Left ventricle myocardium inferior (tissue), 1 donor: Measurements from ENCODE around the gene LILRB3. TPM values are rescaled to one million over a fixed set of nuclear protein-coding genes. Genes with fewer than 3 reads are reported as not detected.
"Not testable (repeated sequence)": the region's sequence is repeated elsewhere in the genome, so short reads cannot be mapped to it uniquely, and the experiment has no call there.

Experiments used
- DNase-seq: peaks from one replicate; pipeline ENCODE4 v3.0.0-alpha.2; 2020
- H3K27ac ChIP-seq: fragments of 200-600 bp; replicated peaks from 2 replicates; pipeline ENCODE4 v1.8.0; 2021
- H3K27me3 ChIP-seq: fragments of 200-600 bp; 2 replicates; pipeline ENCODE4 v1.8.0; 2021; ENCODE audit warnings: low read depth
- H3K36me3 ChIP-seq: fragments of 200-600 bp; 2 replicates; pipeline ENCODE4 v1.8.0; 2021
- H3K4me1 ChIP-seq: fragments of 200-600 bp; 2 replicates; pipeline ENCODE4 v1.8.0; 2021
- H3K4me3 ChIP-seq: fragments of 200-600 bp; 2 replicates; pipeline ENCODE4 v1.8.0; 2021; ENCODE audit warnings: mild to moderate bottlenecking, moderate library complexity
- H3K9me3 ChIP-seq: fragments of 200-600 bp; replicated peaks from 2 replicates; pipeline ENCODE4 v1.8.0; 2021
- CTCF ChIP-seq: fragments of 200-600 bp; IDR thresholded peaks from 2 replicates; pipeline ENCODE4 v1.8.0; 2021; ENCODE audit warnings: antibody characterized with exemption, mild to moderate bottlenecking, borderline replicate concordance
- intact Hi-C: fragments of 100-400 bp; cut with micrococcal nuclease; formaldehyde crosslinking; loops from one replicate; pipeline ENCODE4 v1.11.0; 2022
- total RNA-seq: library from RNA; stranded (reverse); fragmentation: NEBNext Ultra II Directional; extraction: Animal tissue kit (Norgen Biotek cat#: 25700); gene quantifications from one replicate; pipeline ENCODE4 v1.2.1, GENCODE V29; 2021
- donor health status: DM: no; HTN: yes; CAD: no; lungs with severe emphysema.

The LILRB3 gene
- total RNA-seq, 1 donor from 2014 or later = 4.7 TPM

GRCh38 chr19:54231077-54231931, 8.5 kb upstream of the LILRB3 start:
- Histone ChIP-seq H3K27ac (no peak overlapping the region), H3K4me1 (no peaks in the 10 kb centered on the region), H3K36me3 (no peaks in the 10 kb centered on the region), H3K9me3 (no peaks in the 10 kb centered on the region), H3K4me3 (no peak overlapping the region), H3K27me3 (peaks cover 48% of the 10 kb centered on the region)
- peak; percentile 84 for DNase-seq
- intact Hi-C loops = loop anchor here (10.0 kb wide), 1 partner anchor 57 kb away; the partner anchor contains the start of gene TMC4
- TF ChIP-seq CTCF = peak; percentile 94

- intact Hi-C loops = loop anchor here (10.0 kb wide), 1 partner anchor 55 kb away; the partner anchor contains the start of gene TMC4
- TF ChIP-seq CTCF = no peak
- no peak overlapping the region for H3K27ac ChIP-seq
- no peak for DNase-seq
- H3K36me3 ChIP-seq = no peaks in the 10 kb centered on the region
- H3K4me1 ChIP-seq = no peaks in the 10 kb centered on the region
- H3K27me3 ChIP-seq = peaks cover 37% of the 10 kb centered on the region
- H3K9me3 ChIP-seq = no peaks in the 10 kb centered on the region
- H3K4me3 ChIP-seq = no peak overlapping the region
Measured at GRCh38 chr19:54230031-54230430, 7.2 kb upstream of the LILRB3 start.

- H3K27ac ChIP-seq = no peak overlapping the region
- intact Hi-C loops = no loop called here
- no peaks in the 10 kb centered on the region for H3K36me3 ChIP-seq
- peaks cover 42% of the 10 kb centered on the region for H3K27me3 ChIP-seq
- DNase-seq = no peak
- H3K9me3 ChIP-seq = no peaks in the 10 kb centered on the region
- H3K4me3 ChIP-seq = no peak overlapping the region
- no peak for TF ChIP-seq CTCF
- H3K4me1 ChIP-seq = no peaks in the 10 kb centered on the region
Measured at GRCh38 chr19:54229146-54229545, 6.3 kb upstream of the LILRB3 start.

- peaks cover 47% of the 10 kb centered on the region for H3K27me3 ChIP-seq
- H3K36me3 ChIP-seq, intact Hi-C loops, H3K4me1 ChIP-seq, H3K4me3 ChIP-seq, H3K27ac ChIP-seq, DNase-seq, H3K9me3 ChIP-seq: not testable (repeated sequence)
Measured at GRCh38 chr19:54224619-54225018, 1.8 kb upstream of the LILRB3 start.

GRCh38 chr19:54223937-54224281, 1.1 kb upstream of the LILRB3 start:
- intact Hi-C loops, DNase-seq, H3K4me1 ChIP-seq, H3K36me3 ChIP-seq, H3K9me3 ChIP-seq, H3K4me3 ChIP-seq, H3K27ac ChIP-seq: not testable (repeated sequence)
- H3K27me3 ChIP-seq = peaks cover 43% of the 10 kb centered on the region

GRCh38 chr19:54223277-54223936, 600 bp upstream of the LILRB3 start:
- H3K4me1 ChIP-seq, H3K36me3 ChIP-seq, DNase-seq, H3K27ac ChIP-seq, intact Hi-C loops, H3K9me3 ChIP-seq, H3K4me3 ChIP-seq: not testable (repeated sequence)
- peaks cover 42% of the 10 kb centered on the region for H3K27me3 ChIP-seq

- DNase-seq, intact Hi-C loops, H3K27ac ChIP-seq, H3K4me3 ChIP-seq, H3K36me3 ChIP-seq, H3K9me3 ChIP-seq, H3K4me1 ChIP-seq: not testable (repeated sequence)
- H3K27me3 ChIP-seq = peaks cover 30% of the 10 kb centered on the region
Measured at GRCh38 chr19:54221947-54222346, 860 bp downstream of the LILRB3 start.

GRCh38 chr19:54219702-54220101, 3.1 kb downstream of the LILRB3 start:
- H3K36me3 ChIP-seq, H3K27ac ChIP-seq, H3K9me3 ChIP-seq, intact Hi-C loops, DNase-seq, H3K4me1 ChIP-seq, H3K4me3 ChIP-seq: not testable (repeated sequence)
- peaks cover 24% of the 10 kb centered on the region for H3K27me3 ChIP-seq
